ENCODE results near the gene SEMA4F. TPM values are rescaled to one million over a fixed set of nuclear protein-coding genes. Genes with fewer than 3 reads are reported as not detected.

SEMA4F gene
- total RNA-seq, 4 donors from 2014 or later, result 3.4 to 8.5 (median 3.6) TPM

DNA sequence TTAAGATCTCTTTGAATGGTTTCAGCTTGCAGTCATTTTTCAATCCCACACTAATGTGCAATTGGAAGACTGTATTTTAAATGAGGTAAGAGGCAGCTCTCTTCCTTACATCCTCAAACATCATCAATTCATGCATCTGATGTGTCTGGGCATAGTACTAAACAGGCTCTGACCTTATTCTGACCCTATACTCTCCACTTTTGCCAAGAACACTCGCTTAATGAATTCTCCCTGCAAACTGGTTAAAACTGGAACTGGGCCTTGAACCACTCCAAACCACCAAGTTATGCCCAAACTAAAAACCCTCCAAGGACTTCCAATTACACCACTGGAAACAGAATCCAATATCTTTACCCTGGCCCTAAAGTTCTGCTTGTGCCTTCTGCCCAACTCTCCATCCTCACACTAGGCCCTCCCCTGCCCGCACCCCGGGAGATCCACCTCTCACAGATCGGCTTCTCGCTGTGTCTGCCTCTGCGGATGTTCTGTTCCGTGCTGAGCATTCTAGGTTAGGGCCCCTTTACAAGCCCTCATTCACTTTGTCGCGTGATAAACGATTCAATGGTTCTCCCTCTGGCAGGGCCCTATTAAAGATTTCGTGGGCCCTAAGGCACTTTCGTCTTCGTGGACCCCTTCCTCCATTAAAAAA, 7.1 kb upstream of the SEMA4F start:
- TF ChIP-seq, protein P1, sequence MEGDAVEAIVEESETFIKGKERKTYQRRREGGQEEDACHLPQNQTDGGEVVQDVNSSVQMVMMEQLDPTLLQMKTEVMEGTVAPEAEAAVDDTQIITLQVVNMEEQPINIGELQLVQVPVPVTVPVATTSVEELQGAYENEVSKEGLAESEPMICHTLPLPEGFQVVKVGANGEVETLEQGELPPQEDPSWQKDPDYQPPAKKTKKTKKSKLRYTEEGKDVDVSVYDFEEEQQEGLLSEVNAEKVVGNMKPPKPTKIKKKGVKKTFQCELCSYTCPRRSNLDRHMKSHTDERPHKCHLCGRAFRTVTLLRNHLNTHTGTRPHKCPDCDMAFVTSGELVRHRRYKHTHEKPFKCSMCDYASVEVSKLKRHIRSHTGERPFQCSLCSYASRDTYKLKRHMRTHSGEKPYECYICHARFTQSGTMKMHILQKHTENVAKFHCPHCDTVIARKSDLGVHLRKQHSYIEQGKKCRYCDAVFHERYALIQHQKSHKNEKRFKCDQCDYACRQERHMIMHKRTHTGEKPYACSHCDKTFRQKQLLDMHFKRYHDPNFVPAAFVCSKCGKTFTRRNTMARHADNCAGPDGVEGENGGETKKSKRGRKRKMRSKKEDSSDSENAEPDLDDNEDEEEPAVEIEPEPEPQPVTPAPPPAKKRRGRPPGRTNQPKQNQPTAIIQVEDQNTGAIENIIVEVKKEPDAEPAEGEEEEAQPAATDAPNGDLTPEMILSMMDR (IDR thresholded peaks at IDR 0.05; ENCODE audit: low read depth), result no peak

DNA sequence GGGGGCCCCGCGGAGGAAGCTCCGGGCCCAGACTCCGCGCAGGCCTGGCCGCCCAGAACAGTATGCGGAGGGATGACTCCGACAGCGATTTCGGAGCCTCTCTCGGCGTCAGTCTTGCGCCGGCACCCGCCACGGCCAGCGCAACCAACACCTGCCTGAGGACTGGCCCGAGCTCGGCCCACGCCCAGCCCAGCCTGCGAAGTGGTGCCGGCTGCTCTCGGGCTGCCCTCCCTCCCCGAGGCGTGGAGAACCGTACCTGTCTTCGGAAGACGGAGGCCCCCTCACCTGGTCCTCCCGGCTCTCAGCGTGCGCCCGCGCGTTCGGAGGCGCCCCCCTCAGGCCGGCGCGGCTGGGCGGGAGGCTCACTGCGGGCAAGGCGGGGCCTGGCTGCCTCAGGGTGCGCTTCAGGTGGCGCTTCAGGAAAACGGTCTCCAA, 6.0 kb upstream of the SEMA4F start, which contains the start of gene M1AP:
M1AP (minus strand) TSS at position 322 of the 435 bp plus-strand sequence. CDS start 8,055 bp downstream, outside the sequence.
- TF ChIP-seq, protein P1 (IDR thresholded peaks at IDR 0.05; ENCODE audit: low read depth), result no peak

DNA sequence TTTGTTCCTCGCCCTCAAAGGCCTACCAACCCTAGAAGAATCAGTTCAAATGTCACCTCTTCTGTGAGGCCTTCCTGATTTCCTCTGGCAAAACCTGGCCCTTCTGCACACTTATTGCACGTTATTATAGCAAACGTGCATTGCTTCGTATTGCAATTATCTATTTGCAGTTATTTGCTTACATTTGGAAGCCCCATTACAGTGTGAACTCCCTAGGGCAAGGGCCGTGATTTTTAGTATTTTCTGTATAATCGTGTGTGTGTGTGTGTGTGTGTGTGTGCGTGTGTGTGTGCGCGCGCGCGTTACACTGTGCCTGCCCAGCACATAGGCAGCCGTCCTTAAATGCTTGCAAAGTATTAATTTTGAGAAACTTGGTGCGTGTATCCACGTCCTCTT, 460 bp upstream of the SEMA4F start:
- TF ChIP-seq, protein P1 (IDR thresholded peaks at IDR 0.05; ENCODE audit: low read depth), result no peak

DNA sequence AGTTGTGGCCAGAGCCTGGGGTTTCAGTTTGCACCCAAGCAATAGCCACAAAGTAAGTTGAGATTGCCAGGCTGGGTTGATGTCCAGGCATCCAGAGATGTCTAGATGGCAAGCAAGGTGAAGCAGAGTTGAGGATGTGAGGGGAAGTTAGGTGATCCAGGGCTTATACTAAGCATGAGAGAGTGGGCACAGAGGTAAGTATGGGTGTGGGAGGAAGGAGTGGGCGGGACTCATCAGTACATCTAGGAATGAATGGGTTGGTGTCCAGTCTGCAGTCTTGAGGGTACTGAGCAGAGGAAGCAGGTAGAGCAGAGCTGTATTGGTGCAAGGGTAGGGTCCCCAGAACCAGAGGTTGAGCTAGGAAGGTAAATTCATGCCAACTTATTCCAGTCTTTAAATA, 1.5 kb downstream of the SEMA4F start:
- TF ChIP-seq, protein P1 (IDR thresholded peaks at IDR 0.05; ENCODE audit: low read depth), result no peak

GRCh38 chr2:74658516-74658915, 4.5 kb downstream of the SEMA4F start:
- TF ChIP-seq, protein P1 (IDR thresholded peaks at IDR 0.05; ENCODE audit: low read depth), result no peak

DNA sequence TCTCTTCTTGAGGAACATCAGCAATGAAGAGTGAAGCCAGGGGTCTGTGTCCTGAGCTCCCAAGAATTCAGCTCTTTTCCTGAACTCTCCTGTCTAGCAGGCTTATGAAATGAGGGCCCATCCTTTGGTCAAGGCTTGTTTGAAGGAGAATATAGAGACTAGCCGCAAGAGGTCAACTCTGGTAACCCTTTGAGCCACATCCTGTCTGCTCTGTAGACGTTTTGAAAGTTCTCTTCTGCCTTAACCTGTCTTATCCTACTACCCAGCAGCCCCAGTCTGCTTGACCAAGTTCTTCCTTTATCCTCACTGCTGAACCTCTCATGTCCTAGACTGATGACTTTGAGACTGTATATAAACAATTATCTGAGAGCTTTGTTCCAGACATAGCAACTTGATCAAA, 5.4 kb downstream of the SEMA4F start:
- TF ChIP-seq, protein P1 (IDR thresholded peaks at IDR 0.05; ENCODE audit: low read depth), result no peak

GRCh38 chr2:74668087-74668486, 14.0 kb downstream of the SEMA4F start:
- TF ChIP-seq, protein P1 (IDR thresholded peaks at IDR 0.05; ENCODE audit: low read depth), result no peak

Measured in subcutaneous adipose tissue (tissue), 4 donors.